ENCODE measurements around the gene TBX1. TPM values are rescaled to one million over a fixed set of nuclear protein-coding genes. Genes with fewer than 3 reads are reported as not detected.

The TBX1 gene
- total RNA-seq, 1 donor from 2014 or later: 6.8 TPM

- H3K4me1 ChIP-seq (ENCODE audit: insufficient read depth, low read length): no peaks in the 10 kb centered on the region
- no peak overlapping the region for H3K4me2 ChIP-seq (ENCODE audit: low read length)
- peaks cover 6% of the 10 kb centered on the region for H3K36me3 Mint-ChIP-seq (ENCODE audit: low read depth, unreplicated experiment)
- H3K27me3 ChIP-seq (ENCODE audit: insufficient read depth, low read length): peaks cover 24% of the 10 kb centered on the region
- H3K79me2 ChIP-seq (ENCODE audit: insufficient read depth, low read length): no peaks in the 10 kb centered on the region
- H3K4me3 ChIP-seq (ENCODE audit: insufficient read depth, low read depth, low read length): no peak overlapping the region
- no peaks in the 10 kb centered on the region for H3K36me3 ChIP-seq (ENCODE audit: insufficient read depth, low read length)
- H3K4me3 Mint-ChIP-seq (ENCODE audit: unreplicated experiment): no peak overlapping the region
- H3K9me3 Mint-ChIP-seq (ENCODE audit: unreplicated experiment): peaks cover 1% of the 10 kb centered on the region
- H3K9me3 ChIP-seq (ENCODE audit: insufficient read depth, low read depth, low read length): peaks cover 3% of the 10 kb centered on the region
- no peaks in the 10 kb centered on the region for H4K20me1 ChIP-seq (ENCODE audit: insufficient read depth, low read length)
- no peak overlapping the region for H2AFZ ChIP-seq (ENCODE audit: low read depth, low read length)
- H3K9ac ChIP-seq (ENCODE audit: low read length): no peak overlapping the region
- H3K27ac ChIP-seq (ENCODE audit: low read depth, low read length): no peak overlapping the region
- peaks cover 23% of the 10 kb centered on the region for H3K27me3 Mint-ChIP-seq (ENCODE audit: low read depth, unreplicated experiment)
- TF ChIP-seq EZH2 (IDR thresholded peaks at IDR 0.05; ENCODE audit: insufficient read depth, low read length): no peak
- no peak for TF ChIP-seq CTCF (IDR thresholded peaks at IDR 0.05; ENCODE audit: insufficient read depth, low read depth, low read length)
- FAIRE-seq (no peak), DNase-seq (ENCODE audit: low read depth) (no peak)
- peaks cover 6% of the 10 kb centered on the region for H3K4me1 Mint-ChIP-seq (ENCODE audit: low read depth, unreplicated experiment)
- no peak overlapping the region for H3K27ac Mint-ChIP-seq (ENCODE audit: unreplicated experiment)
These were observed 18.4 kb downstream of the TBX1 start for GRCh38 chr22:19779011-19779421.

- Histone ChIP-seq H3K4me3 (ENCODE audit: insufficient read depth, low read depth, low read length) (no peak overlapping the region), H3K27ac (ENCODE audit: low read depth, low read length) (no peak overlapping the region), H4K20me1 (ENCODE audit: insufficient read depth, low read length) (no peaks in the 10 kb centered on the region), H3K4me2 (ENCODE audit: low read length) (no peak overlapping the region), H2AFZ (ENCODE audit: low read depth, low read length) (no peak overlapping the region), H3K4me1 (ENCODE audit: insufficient read depth, low read length) (no peaks in the 10 kb centered on the region), H3K36me3 (ENCODE audit: insufficient read depth, low read length) (no peaks in the 10 kb centered on the region), H3K9ac (ENCODE audit: low read length) (no peak overlapping the region), H3K9me3 (ENCODE audit: insufficient read depth, low read depth, low read length) (peaks cover 3% of the 10 kb centered on the region), H3K27me3 (ENCODE audit: insufficient read depth, low read length) (peaks cover 18% of the 10 kb centered on the region), H3K79me2 (ENCODE audit: insufficient read depth, low read length) (no peaks in the 10 kb centered on the region)
- no peak overlapping the region for H3K27ac Mint-ChIP-seq (ENCODE audit: unreplicated experiment)
- peaks cover 6% of the 10 kb centered on the region for H3K4me1 Mint-ChIP-seq (ENCODE audit: low read depth, unreplicated experiment)
- no peak for DNase-seq (ENCODE audit: low read depth)
- TF ChIP-seq EZH2 (IDR thresholded peaks at IDR 0.05; ENCODE audit: insufficient read depth, low read length): no peak
- no peak for TF ChIP-seq CTCF (IDR thresholded peaks at IDR 0.05; ENCODE audit: insufficient read depth, low read depth, low read length)
- no peak overlapping the region for H3K4me3 Mint-ChIP-seq (ENCODE audit: unreplicated experiment)
- peaks cover 6% of the 10 kb centered on the region for H3K36me3 Mint-ChIP-seq (ENCODE audit: low read depth, unreplicated experiment)
- peaks cover 16% of the 10 kb centered on the region for H3K27me3 Mint-ChIP-seq (ENCODE audit: low read depth, unreplicated experiment)
- peaks cover 1% of the 10 kb centered on the region for H3K9me3 Mint-ChIP-seq (ENCODE audit: unreplicated experiment)
- no peak for FAIRE-seq
These were observed 19.2 kb downstream of the TBX1 start for GRCh38 chr22:19779685-19780268.

DNA sequence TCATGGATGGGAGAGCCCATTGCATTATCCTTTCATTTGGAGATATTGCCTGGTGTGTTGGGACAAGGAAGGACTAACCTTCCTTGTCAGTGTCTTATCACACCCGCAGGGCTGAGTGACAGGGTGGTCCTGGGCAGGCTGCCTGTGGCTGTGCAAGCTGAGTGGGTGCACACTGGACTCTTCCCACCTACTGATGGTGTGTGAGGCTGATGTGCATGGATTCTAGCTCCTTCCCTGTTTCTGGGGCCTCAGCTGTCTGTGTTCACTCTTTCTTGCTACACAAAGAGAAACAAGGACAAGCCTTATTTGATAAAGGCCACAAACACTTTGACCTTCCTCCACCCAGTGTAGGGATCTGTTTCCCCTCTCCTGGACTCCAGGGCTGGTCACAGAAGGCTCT is 22.0 kb downstream of the TBX1 start:
- FAIRE-seq: no peak
- no peak overlapping the region for H2AFZ ChIP-seq (ENCODE audit: low read depth, low read length)
- no peak overlapping the region for H3K9ac ChIP-seq (ENCODE audit: low read length)
- TF ChIP-seq EZH2 (IDR thresholded peaks at IDR 0.05; ENCODE audit: insufficient read depth, low read length) (no peak), CTCF (IDR thresholded peaks at IDR 0.05; ENCODE audit: insufficient read depth, low read depth, low read length) (no peak)
- Mint-ChIP-seq H3K27me3 (ENCODE audit: low read depth, unreplicated experiment) (peaks cover 16% of the 10 kb centered on the region), H3K36me3 (ENCODE audit: low read depth, unreplicated experiment) (peaks cover 11% of the 10 kb centered on the region), H3K27ac (ENCODE audit: unreplicated experiment) (no peak overlapping the region), H3K9me3 (ENCODE audit: unreplicated experiment) (peaks cover 1% of the 10 kb centered on the region), H3K4me1 (ENCODE audit: low read depth, unreplicated experiment) (peaks cover 6% of the 10 kb centered on the region), H3K4me3 (ENCODE audit: unreplicated experiment) (no peak overlapping the region)
- no peaks in the 10 kb centered on the region for H3K79me2 ChIP-seq (ENCODE audit: insufficient read depth, low read length)
- H3K27me3 ChIP-seq (ENCODE audit: insufficient read depth, low read length): peaks cover 18% of the 10 kb centered on the region
- H3K4me2 ChIP-seq (ENCODE audit: low read length): no peak overlapping the region
- no peaks in the 10 kb centered on the region for H3K36me3 ChIP-seq (ENCODE audit: insufficient read depth, low read length)
- no peak overlapping the region for H3K27ac ChIP-seq (ENCODE audit: low read depth, low read length)
- H3K4me1 ChIP-seq (ENCODE audit: insufficient read depth, low read length): no peaks in the 10 kb centered on the region
- peaks cover 3% of the 10 kb centered on the region for H3K9me3 ChIP-seq (ENCODE audit: insufficient read depth, low read depth, low read length)
- no peaks in the 10 kb centered on the region for H4K20me1 ChIP-seq (ENCODE audit: insufficient read depth, low read length)
- no peak overlapping the region for H3K4me3 ChIP-seq (ENCODE audit: insufficient read depth, low read depth, low read length)
- no peak for DNase-seq (ENCODE audit: low read depth)

All from astrocyte (in vitro differentiated cells and primary cell).